HepG2 (cell line): ENCODE data around the gene DCUN1D3. TPM values are rescaled to one million over a fixed set of nuclear protein-coding genes. Genes with fewer than 3 reads are reported as not detected.

Experiments used
- CSRNP2 ChIP-seq: sonication (generic); formaldehyde crosslinking; conservative IDR thresholded peaks from 2 replicates; pipeline ENCODE4 v1.8.0; 2022; ENCODE audit warnings: low read depth, missing genetic modification reagents
- DBP ChIP-seq: sonication (generic); formaldehyde crosslinking; IDR thresholded peaks from 2 replicates; pipeline ENCODE4 v1.4.0; 2020; ENCODE audit warnings: missing genetic modification reagents; ENCODE audit errors: not compliant biosample characterization
- ESRRA ChIP-seq: sonication (generic); formaldehyde crosslinking; IDR thresholded peaks from 2 replicates; pipeline ENCODE4 v1.5.1; 2020; ENCODE audit warnings: mild to moderate bottlenecking, low read depth, missing genetic modification reagents
- FOSL2 ChIP-seq: sonication (generic); formaldehyde crosslinking; IDR thresholded peaks from 2 replicates; pipeline ENCODE4 v1.4.0; 2020; ENCODE audit warnings: missing genetic modification reagents
- HDAC2 ChIP-seq: sonication (generic); formaldehyde crosslinking; IDR thresholded peaks from 2 replicates; pipeline ENCODE4 v1.4.0; 2020; ENCODE audit warnings: missing genetic modification reagents
- HNF1B ChIP-seq: sonication (generic); formaldehyde crosslinking; IDR thresholded peaks from 2 replicates; pipeline ENCODE4 v1.5.1; 2020; ENCODE audit warnings: mild to moderate bottlenecking, moderate library complexity, missing genetic modification reagents
- NR2F1 ChIP-seq, 2 experiments: fragments of 450-650 bp in 1 of 2; formaldehyde crosslinking in 1 of 2; IDR thresholded peaks; 2 replicates each; pipeline versions ENCODE4 v1.5.0 to v1.6.1; 2016 to 2020; ENCODE audit warnings: mild to moderate bottlenecking in 1 of 2, missing compliant biosample characterization in 1 of 2, missing genetic modification reagents in 1 of 2, moderate library complexity in 1 of 2
- PRMT3 ChIP-seq: sonication (generic); formaldehyde crosslinking; IDR thresholded peaks from 2 replicates; pipeline ENCODE4 v1.8.1; 2022; ENCODE audit warnings: low read depth, mild to moderate bottlenecking, moderate library complexity, missing genetic modification reagents, borderline replicate concordance
- SMARCC2 ChIP-seq: fragments of 450-650 bp; IDR thresholded peaks from 2 replicates; pipeline ENCODE4 v1.6.1; 2017; ENCODE audit warnings: antibody characterized with exemption, mild to moderate bottlenecking
- U2AF2 ChIP-seq: fragments of 200-400 bp; formaldehyde crosslinking; IDR thresholded peaks from 2 replicates; pipeline ENCODE4 v1.6.1; 2017; ENCODE audit warnings: low read depth, mild to moderate bottlenecking, low read length
- ZBTB37 ChIP-seq: sonication (generic); formaldehyde crosslinking; IDR thresholded peaks from 2 replicates; pipeline ENCODE4 v1.4.0; 2020; ENCODE audit warnings: mild to moderate bottlenecking, missing genetic modification reagents
- ZBTB49 ChIP-seq: sonication (generic); formaldehyde crosslinking; IDR thresholded peaks from 2 replicates; pipeline ENCODE4 v1.4.0; 2020; ENCODE audit warnings: missing genetic modification reagents, borderline replicate concordance
- ZMYM3 ChIP-seq: sonication (generic); formaldehyde crosslinking; IDR thresholded peaks from 2 replicates; pipeline ENCODE4 v1.5.1; 2020; ENCODE audit warnings: mild to moderate bottlenecking, missing genetic modification reagents
- ZNF549 ChIP-seq: sonication (generic); formaldehyde crosslinking; IDR thresholded peaks from 2 replicates; pipeline ENCODE4 v1.5.0; 2020; ENCODE audit warnings: missing genetic modification reagents
- ZNF761 ChIP-seq: sonication (generic); formaldehyde crosslinking; conservative IDR thresholded peaks from 2 replicates; pipeline ENCODE4 v1.4.0; 2020; ENCODE audit warnings: mild to moderate bottlenecking, missing genetic modification reagents
- ZNF780A ChIP-seq: sonication (generic); formaldehyde crosslinking; IDR thresholded peaks from 2 replicates; pipeline ENCODE4 v1.8.0; 2022; ENCODE audit warnings: mild to moderate bottlenecking, missing genetic modification reagents, moderate library complexity
- ZUFSP ChIP-seq: sonication (generic); formaldehyde crosslinking; IDR thresholded peaks from 2 replicates; pipeline ENCODE4 v1.9.0; 2021; ENCODE audit warnings: missing genetic modification reagents, mild to moderate bottlenecking, borderline replicate concordance
- polyA plus RNA-seq, 8 experiments: library from polyadenylated mRNA; depleted of rRNA in 3 of 8; stranded (reverse) in 7 of 8; unstranded in 1 of 8; fragments of >200 nt; fragmentation: Illumina TruSeq in 4 of 8; extraction: Trizol in 4 of 8; gene quantifications; 2 replicates each; pipeline versions ENCODE4 v1.2.1 to v1.2.3, GENCODE V29; 2011 to 2016; ENCODE audit warnings: low read depth in 4 of 8, missing spikeins in 1 of 8, mixed read lengths in 1 of 8; ENCODE audit not compliant: insufficient read depth in 1 of 8
- total RNA-seq, 5 experiments: library from RNA; depleted of rRNA; stranded (reverse); fragments of >200 nt; fragmentation: Illumina TruSeq; extraction: Trizol; gene quantifications; 2 replicates each; pipeline ENCODE4 v1.2.3, GENCODE V29; 2016; ENCODE audit warnings: low read depth in 1 of 5

The DCUN1D3 gene
- total and polyA plus RNA-seq, 2 of the 13 experiments (the other 11 are each of a cell fraction or from before 2014, with no cell fraction given) = 5.0 to 19.3 TPM

- no peak; the same call in none of the 2 replicates for TF ChIP-seq HNF1B (CRISPR knock-in tag)
- no peak for TF ChIP-seq ZUFSP
- TF ChIP-seq DBP = no peak
- 0 out of 2 replicates have a peak, but pooled peaks have one; percentile 81 for TF ChIP-seq ZNF780A (CRISPR knock-in tag)
- peak; percentile 27; the same call in 1 of the 2 replicates for TF ChIP-seq ZBTB49 (CRISPR knock-in tag)
- TF ChIP-seq U2AF2 = no peak; the same call in 1 of the 2 replicates
- TF ChIP-seq CSRNP2 = no peak
- TF ChIP-seq PRMT3 (CRISPR knock-in tag) = peak; percentile 75; the same call in 1 of the 2 replicates
- TF ChIP-seq NR2F1 (CRISPR knock-in tag; IDR thresholded peaks at IDR 0.05) = peak in 1 of 2 experiments; percentile 17; a peak in 1 of 4 replicates
- TF ChIP-seq ZMYM3 = peak; percentile 58
- TF ChIP-seq ZBTB37 = peak; percentile 42
- TF ChIP-seq SMARCC2 = no peak
- TF ChIP-seq HDAC2 (CRISPR knock-in tag) = no peak; the same call in none of the 2 replicates
- no peak for TF ChIP-seq ESRRA (CRISPR knock-in tag)
- TF ChIP-seq ZNF549 = no peak
- TF ChIP-seq FOSL2 (CRISPR knock-in tag) = peak; percentile 55
- TF ChIP-seq ZNF761 = peak; percentile 48; the same call in 1 of the 2 replicates
Observed at GRCh38 chr16:20900299-20901067, at the start of gene DCUN1D3, which contains the start of gene LYRM1 (continued).
